Suprapubic skin (tissue), 3 donors: ENCODE results near the gene AQP5.

Source experiments
- CTCF ChIP-seq, 2 donors: fragments of 200-600 bp in 1 of 2; fragments of 450-650 bp in 1 of 2; sonication (generic) in 1 of 2; IDR thresholded peaks; one replicate each; pipeline ENCODE4 v1.5.1; 2016 to 2019; ENCODE audit warnings: antibody characterized with exemption in 2 of 2, mild to moderate bottlenecking in 1 of 2, moderate library complexity in 1 of 2
- EP300 ChIP-seq: sonication (generic); formaldehyde crosslinking; IDR thresholded peaks from one replicate; pipeline ENCODE4 v1.6.1; 2017; ENCODE audit warnings: antibody characterized with exemption
- POLR2A ChIP-seq, 2 donors: fragments of 450-650 bp; IDR thresholded peaks; one replicate each; pipeline ENCODE4 v1.6.1; 2017; ENCODE audit warnings: antibody characterized with exemption in 2 of 2, mild to moderate bottlenecking in 2 of 2, moderate library complexity in 2 of 2

GRCh38 chr12:49917166-49917787, 44.4 kb upstream of the AQP5 start:
- TF ChIP-seq POLR2A (IDR thresholded peaks at IDR 0.05): no peak
- TF ChIP-seq CTCF (IDR thresholded peaks at IDR 0.05): no peak
- no peak for TF ChIP-seq EP300
